DOHH2 (cell line): Measurements from ENCODE around the gene TP53BP2.

ENCODE experiments used
- H3F3A ChIP-seq: fragments of 200-600 bp; sonication (generic), shearing (Covaris generic); 2 replicates; pipeline ENCODE4 v1.6.0; 2016; ENCODE audit warnings: antibody characterized with exemption, mild to moderate bottlenecking; ENCODE audit not compliant: control insufficient read depth, insufficient read depth
- H3K27ac ChIP-seq: fragments of 200-600 bp; sonication (generic); 2 replicates; pipeline ENCODE4 v1.5.1; 2014; ENCODE audit warnings: low read depth, mild to moderate bottlenecking, low read length, moderate library complexity
- H3K27me3 ChIP-seq: fragments of 200-600 bp; sonication (generic); 2 replicates; pipeline ENCODE4 v1.6.1; 2014; ENCODE audit warnings: mild to moderate bottlenecking, low read length, mixed read lengths; ENCODE audit not compliant: control insufficient read depth
- H3K36me3 ChIP-seq: fragments of 200-600 bp; sonication (generic); 2 replicates; pipeline ENCODE4 v1.6.1; 2014; ENCODE audit warnings: mild to moderate bottlenecking, low read length, moderate library complexity, mixed read lengths; ENCODE audit not compliant: control insufficient read depth
- H3K4me1 ChIP-seq: fragments of 200-600 bp; sonication (generic); 2 replicates; pipeline ENCODE4 v1.6.1; 2014; ENCODE audit warnings: mild to moderate bottlenecking, low read length, mixed read lengths; ENCODE audit not compliant: control insufficient read depth
- H3K4me2 ChIP-seq: fragments of 200-600 bp; sonication (generic); 2 replicates; pipeline ENCODE4 v1.6.0; 2014; ENCODE audit warnings: mild to moderate bottlenecking, low read length, moderate library complexity
- H3K4me3 ChIP-seq: fragments of 200-600 bp; sonication (generic); 2 replicates; pipeline ENCODE4 v1.5.1; 2014; ENCODE audit warnings: mild to moderate bottlenecking, low read length, mixed read lengths
- H3K79me2 ChIP-seq: fragments of 200-600 bp; sonication (generic); 2 replicates; pipeline ENCODE4 v1.6.1; 2014; ENCODE audit warnings: mild to moderate bottlenecking, low read length, mixed read lengths; ENCODE audit not compliant: control insufficient read depth
- H3K9me2 ChIP-seq: fragments of 200-600 bp; sonication (generic); replicated peaks from 2 replicates; pipeline ENCODE4 v1.6.1; 2014; ENCODE audit warnings: mild to moderate bottlenecking, low read length, mixed read lengths; ENCODE audit not compliant: control insufficient read depth
- H3K9me3 ChIP-seq: fragments of 200-600 bp; sonication (generic); 2 replicates; pipeline ENCODE4 v1.6.1; 2014; ENCODE audit warnings: antibody characterized with exemption, low read length, mixed read lengths; ENCODE audit not compliant: control insufficient read depth, insufficient read depth
- H4K20me1 ChIP-seq: fragments of 200-600 bp; sonication (generic); 2 replicates; pipeline ENCODE4 v1.6.0; 2014; ENCODE audit warnings: low read depth, mild to moderate bottlenecking, antibody characterized with exemption, low read length, moderate library complexity; ENCODE audit not compliant: control insufficient read depth, insufficient read depth
- CTCF ChIP-seq: fragments of 200-600 bp; sonication (generic); IDR thresholded peaks from one replicate; pipeline ENCODE4 v1.5.1; 2014; ENCODE audit warnings: antibody characterized with exemption, mild to moderate bottlenecking, low read depth, low read length; ENCODE audit not compliant: poor library complexity, severe bottlenecking
- EZH2phosphoT487 ChIP-seq: fragments of 200-600 bp; sonication (generic); IDR thresholded peaks from 2 replicates; pipeline ENCODE4 v1.6.1; 2017; ENCODE audit warnings: borderline replicate concordance, mild to moderate bottlenecking, antibody characterized with exemption, low read length, moderate library complexity, mixed read lengths

TP53BP2 gene

GRCh38 chr1:223849352-223850254 is 3.9 kb upstream of the TP53BP2 start:
- H4K20me1 ChIP-seq, result no peaks in the 10 kb centered on the region
- H3F3A ChIP-seq, result peaks cover 6% of the 10 kb centered on the region; the same call in 1 of the 2 replicates
- no peak for TF ChIP-seq CTCF
- TF ChIP-seq EZH2phosphoT487, result no peak
- H3K4me3 ChIP-seq, result no peak overlapping the region
- H3K27ac ChIP-seq, result no peak overlapping the region
- peaks cover 13% of the 10 kb centered on the region for H3K4me1 ChIP-seq
- H3K36me3 ChIP-seq, result no peaks in the 10 kb centered on the region; the same call in 1 of the 2 replicates
- no peaks in the 10 kb centered on the region for H3K27me3 ChIP-seq
- 0 out of 2 replicates have a peak, but pooled peaks cover 4% of the 10 kb centered on the region for H3K9me3 ChIP-seq
- no peaks in the 10 kb centered on the region for H3K9me2 ChIP-seq
- H3K79me2 ChIP-seq, result peaks cover 12% of the 10 kb centered on the region
- no peak overlapping the region for H3K4me2 ChIP-seq

GRCh38 chr1:223848536-223848935 is 2.8 kb upstream of the TP53BP2 start:
- Histone ChIP-seq H3K27ac (no peak overlapping the region), H4K20me1 (no peaks in the 10 kb centered on the region), H3K27me3 (no peaks in the 10 kb centered on the region), H3K36me3 (no peaks in the 10 kb centered on the region; the same call in 1 of the 2 replicates), H3K4me2 (no peak overlapping the region), H3F3A (peaks cover 6% of the 10 kb centered on the region; the same call in 1 of the 2 replicates), H3K9me3 (0 out of 2 replicates have a peak, but pooled peaks cover 4% of the 10 kb centered on the region), H3K4me1 (peaks cover 22% of the 10 kb centered on the region), H3K9me2 (no peaks in the 10 kb centered on the region), H3K79me2 (peaks cover 23% of the 10 kb centered on the region), H3K4me3 (no peak overlapping the region)
- TF ChIP-seq EZH2phosphoT487 (no peak), CTCF (no peak)

- Histone ChIP-seq H3K9me2 (no peaks in the 10 kb centered on the region), H3K36me3 (no peaks in the 10 kb centered on the region; the same call in 1 of the 2 replicates), H3K4me1 (peaks cover 29% of the 10 kb centered on the region), H3K79me2 (peaks cover 29% of the 10 kb centered on the region), H3K27ac (no peak overlapping the region), H3F3A (peaks cover 6% of the 10 kb centered on the region; the same call in 1 of the 2 replicates), H3K4me3 (no peak overlapping the region), H3K4me2 (no peak overlapping the region), H3K27me3 (no peaks in the 10 kb centered on the region), H3K9me3 (0 out of 2 replicates have a peak, but pooled peaks cover 4% of the 10 kb centered on the region), H4K20me1 (no peaks in the 10 kb centered on the region)
- TF ChIP-seq EZH2phosphoT487, result no peak
- TF ChIP-seq CTCF, result no peak
Observed at GRCh38 chr1:223847781-223848345, 2.1 kb upstream of the TP53BP2 start.
